Measurements from ENCODE around the gene PSMA2.

Gene PSMA2

DNA sequence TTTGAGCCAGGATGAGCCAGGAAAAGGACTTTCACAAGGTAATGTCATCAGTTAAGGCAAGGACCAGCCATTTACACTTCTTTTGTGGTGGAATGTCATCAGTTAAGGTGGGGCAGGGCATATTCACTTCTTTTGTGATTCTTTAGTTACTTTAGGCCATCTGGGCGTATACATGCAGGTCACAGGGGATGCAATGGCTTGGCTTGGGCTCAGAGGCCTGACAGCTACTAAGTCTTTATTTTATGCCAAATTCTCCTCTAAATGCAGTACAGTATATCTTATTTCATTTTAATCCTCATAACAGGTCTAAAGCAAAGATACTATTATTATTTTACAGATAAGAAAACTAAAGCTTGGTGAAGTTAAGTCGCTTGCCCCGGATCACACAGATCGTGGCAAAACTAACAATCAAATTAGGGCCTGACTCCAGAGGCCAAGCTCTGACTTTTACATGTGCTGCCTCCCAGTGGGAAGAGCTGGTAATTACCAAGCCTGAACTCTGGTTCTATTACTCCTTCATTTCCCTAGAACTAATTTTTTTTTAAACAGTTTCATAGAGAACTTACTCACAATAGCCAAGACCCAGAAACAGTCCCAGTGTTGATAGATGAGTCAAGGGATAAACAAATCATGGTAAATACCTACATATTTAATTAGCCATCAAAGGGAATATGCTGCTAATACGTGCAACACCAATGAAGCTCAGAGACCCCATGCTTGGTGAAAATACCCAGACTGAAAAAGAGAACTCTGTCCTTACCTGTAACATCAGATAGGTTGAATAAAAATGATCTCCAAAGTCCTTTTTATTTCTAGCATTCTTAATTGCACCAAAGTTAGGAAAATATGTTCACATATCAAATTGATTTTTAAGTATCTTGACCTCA lies 55.5 kb downstream of the PSMA2 start:
- H3K4me3 ChIP-seq (ENCODE audit: extremely low read depth, insufficient read depth, low read length, poor library complexity, severe bottlenecking): no peak overlapping the region
- H3K4me1 ChIP-seq (ENCODE audit: control insufficient read depth, insufficient read depth, low read length, poor library complexity, severe bottlenecking): no peaks in the 10 kb centered on the region
- H3K27ac ChIP-seq (ENCODE audit: low read depth, low read length, severe bottlenecking): no peak overlapping the region
- H3K36me3 ChIP-seq (ENCODE audit: control insufficient read depth, insufficient read depth, low read length): no peaks in the 10 kb centered on the region
- no peaks in the 10 kb centered on the region for H3K9me3 ChIP-seq (ENCODE audit: control insufficient read depth, low read length)
- WGBS, 2 experiments (ENCODE audit: insufficient coverage in 2 of 2): 67% methylated on average over 1 of the region's 5 CpGs; no CpG with 5 or more reads in 1 of the 2 experiments

DNA sequence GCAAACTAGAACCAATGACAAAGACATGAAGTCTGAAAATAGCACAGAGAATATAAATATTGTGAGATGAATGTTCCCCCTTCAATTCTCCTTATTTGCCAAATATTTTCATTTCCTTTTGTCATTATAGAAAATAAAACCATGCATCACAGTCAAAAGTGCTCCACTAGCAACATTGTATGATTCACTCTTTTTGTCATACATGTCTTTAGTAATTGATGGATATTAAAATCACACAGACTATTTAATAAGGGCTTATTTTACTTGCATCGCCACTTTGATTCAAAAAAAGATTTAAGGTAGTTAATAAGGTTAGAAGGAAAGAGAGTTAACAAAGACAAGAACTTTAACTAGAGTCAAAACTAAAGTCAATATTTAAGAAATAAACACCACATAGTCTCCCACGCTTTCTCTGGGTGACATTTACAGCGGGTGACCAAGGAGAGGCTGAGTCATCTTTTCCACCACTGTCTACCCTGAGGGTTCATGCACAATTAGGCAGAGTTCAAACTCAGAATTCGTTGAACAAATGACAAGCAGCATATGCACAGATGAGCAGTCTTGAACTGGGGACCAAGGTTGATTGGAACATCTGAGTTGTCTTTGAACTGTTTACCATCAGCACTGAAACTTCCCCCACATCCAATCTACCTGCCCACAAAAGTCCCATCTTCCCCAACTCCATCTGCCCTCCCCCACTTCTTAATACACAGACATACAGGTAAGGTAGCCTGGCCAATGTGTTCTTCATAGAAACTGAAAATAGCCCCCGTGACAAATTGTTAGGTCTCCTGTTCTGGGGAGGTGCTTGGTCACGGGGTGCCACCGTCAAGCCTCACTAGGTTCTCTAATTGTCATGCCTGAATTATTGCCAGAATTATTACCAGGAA lies 62.6 kb downstream of the PSMA2 start:
- H3K36me3 ChIP-seq (ENCODE audit: control insufficient read depth, insufficient read depth, low read length): no peaks in the 10 kb centered on the region
- 91 to 98% methylated on average over 5 to 6 of the region's 7 CpGs for WGBS, 2 experiments (ENCODE audit: insufficient coverage in 2 of 2)
- H3K9me3 ChIP-seq (ENCODE audit: control insufficient read depth, low read length): no peaks in the 10 kb centered on the region
- no peak overlapping the region for H3K27ac ChIP-seq (ENCODE audit: low read depth, low read length, severe bottlenecking)
- H3K4me1 ChIP-seq (ENCODE audit: control insufficient read depth, insufficient read depth, low read length, poor library complexity, severe bottlenecking): no peaks in the 10 kb centered on the region
- no peak overlapping the region for H3K4me3 ChIP-seq (ENCODE audit: extremely low read depth, insufficient read depth, low read length, poor library complexity, severe bottlenecking)

DNA sequence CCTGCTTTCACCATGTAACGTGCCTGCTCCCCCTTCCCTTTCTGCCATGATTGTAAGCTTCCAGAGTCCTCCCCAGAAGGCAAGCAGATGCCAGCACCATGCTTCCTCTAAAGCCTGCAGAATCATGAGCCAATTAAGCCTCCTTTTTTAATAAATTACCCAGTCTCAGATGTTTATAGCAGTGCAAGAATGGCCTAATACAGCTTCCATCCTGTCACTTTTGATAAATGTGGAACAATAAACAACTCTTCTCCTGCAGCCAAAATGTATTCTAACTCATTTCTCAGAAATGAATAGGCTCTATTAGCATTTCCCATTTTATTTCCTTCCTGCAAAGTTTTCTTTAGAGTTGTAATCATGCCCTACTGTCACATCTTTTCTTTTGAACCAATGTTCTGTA lies 63.5 kb downstream of the PSMA2 start:
- H3K9me3 ChIP-seq (ENCODE audit: control insufficient read depth, low read length): no peaks in the 10 kb centered on the region
- WGBS, 2 experiments (ENCODE audit: insufficient coverage in 2 of 2): 86 to 100% methylated on average over 1 of the region's 1 CpG
- no peaks in the 10 kb centered on the region for H3K36me3 ChIP-seq (ENCODE audit: control insufficient read depth, insufficient read depth, low read length)
- H3K4me3 ChIP-seq (ENCODE audit: extremely low read depth, insufficient read depth, low read length, poor library complexity, severe bottlenecking): no peak overlapping the region
- H3K4me1 ChIP-seq (ENCODE audit: control insufficient read depth, insufficient read depth, low read length, poor library complexity, severe bottlenecking): no peaks in the 10 kb centered on the region
- H3K27ac ChIP-seq (ENCODE audit: low read depth, low read length, severe bottlenecking): no peak overlapping the region

All from mesodermal cell (in vitro differentiated cells).